ENCODE measurements around the gene PRR33. TPM values are rescaled to one million over a fixed set of nuclear protein-coding genes. Genes with fewer than 3 reads are reported as not detected.

Gene PRR33
- total and polyA plus RNA-seq, 5 donors = 0.11 to 0.82 (median 0.25) TPM

DNA sequence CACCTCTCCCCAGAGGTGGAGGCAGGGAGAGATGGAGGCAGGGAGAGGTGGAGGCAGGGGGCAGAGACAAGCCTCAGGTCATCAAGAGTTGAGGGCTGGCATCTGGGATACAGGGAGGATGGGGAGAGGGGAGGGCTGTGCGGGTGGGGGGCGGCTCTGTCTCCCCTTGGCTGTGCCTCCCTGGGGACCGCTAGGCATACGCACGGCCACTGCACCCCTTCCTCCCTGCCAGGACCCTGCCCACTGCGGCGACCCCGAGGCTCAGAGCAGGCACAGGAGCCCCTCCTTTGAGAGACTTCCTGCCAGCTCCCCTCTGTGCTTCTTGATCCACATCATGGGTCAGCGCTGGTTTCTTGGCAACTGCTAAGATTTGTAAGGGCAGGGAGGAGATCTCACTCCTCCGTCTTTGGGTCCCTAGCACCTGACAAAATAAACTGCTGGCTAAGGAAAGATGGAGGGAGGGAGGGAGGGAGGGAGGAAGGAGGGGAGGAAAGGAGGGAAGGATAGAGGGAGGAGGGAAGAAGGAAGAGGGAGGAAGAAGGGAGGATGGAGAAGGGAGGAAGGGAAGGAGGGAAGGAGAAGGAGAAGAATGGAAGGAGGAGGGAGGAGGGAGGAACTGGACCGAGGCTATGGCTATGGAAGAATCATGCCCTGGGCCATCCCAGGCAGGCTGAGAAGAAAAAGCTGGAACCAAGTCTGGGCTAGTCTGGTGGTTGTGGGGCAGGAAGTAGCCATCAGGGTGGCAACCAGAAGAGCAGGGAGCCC, 18.5 kb downstream of the PRR33 start:
- H3K27me3 ChIP-seq (ENCODE audit: control insufficient read depth, insufficient read depth) = no peaks in the 10 kb centered on the region
- no peak overlapping the region for H3K27ac ChIP-seq (ENCODE audit: low read length)
- intact Hi-C loops (cut with DNase I) = no loop called here
- DNase-seq (peak; percentile 12 to 70 (median 56)), ATAC-seq (no peak)
- H3K9me3 ChIP-seq (ENCODE audit: control insufficient read depth, low read length) = no peaks in the 10 kb centered on the region
- no peak overlapping the region for H3K4me3 ChIP-seq (ENCODE audit: low read length)
- WGBS = 34% methylated on average over 11 of the region's 11 CpGs
- peaks cover 2% of the 10 kb centered on the region for H3K4me1 ChIP-seq (ENCODE audit: control insufficient read depth, insufficient read depth, low read length)

GRCh38 chr11:1872267-1872985, 19.3 kb downstream of the PRR33 start:
- Histone ChIP-seq H3K27ac (ENCODE audit: low read length) (no peak overlapping the region), H3K9me3 (ENCODE audit: control insufficient read depth, low read length) (no peaks in the 10 kb centered on the region), H3K4me1 (ENCODE audit: control insufficient read depth, insufficient read depth, low read length) (no peaks in the 10 kb centered on the region), H3K4me3 (ENCODE audit: low read length) (no peak overlapping the region), H3K27me3 (ENCODE audit: control insufficient read depth, insufficient read depth) (no peaks in the 10 kb centered on the region)
- no peak for ATAC-seq
- WGBS = 87% methylated on average over 25 of the region's 25 CpGs
- peak; percentile 12 to 45 (median 30) for DNase-seq
- intact Hi-C loops (cut with DNase I) = no loop called here

DNA sequence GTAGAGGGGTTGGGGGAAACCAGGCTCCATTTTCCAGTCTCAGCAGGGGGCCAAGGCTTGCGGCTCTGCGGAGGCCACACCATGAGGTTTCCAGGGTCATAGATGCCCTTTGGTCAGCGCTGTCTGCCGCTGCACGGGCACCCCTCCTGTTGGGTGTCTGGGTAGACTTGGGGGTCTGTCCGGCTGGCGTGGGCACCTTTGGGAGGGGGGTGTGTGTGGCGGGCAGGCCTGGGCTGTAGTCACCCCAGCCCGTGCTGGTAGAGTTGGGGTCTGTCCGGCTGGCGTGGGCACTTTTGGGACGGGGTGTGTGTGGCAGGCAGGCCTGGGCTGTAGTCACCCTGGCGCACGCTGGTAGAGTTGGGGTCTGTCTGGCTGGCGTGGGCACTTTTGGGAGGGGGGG, 20.2 kb downstream of the PRR33 start:
- H3K27ac ChIP-seq (ENCODE audit: low read length) = no peak overlapping the region

DNA sequence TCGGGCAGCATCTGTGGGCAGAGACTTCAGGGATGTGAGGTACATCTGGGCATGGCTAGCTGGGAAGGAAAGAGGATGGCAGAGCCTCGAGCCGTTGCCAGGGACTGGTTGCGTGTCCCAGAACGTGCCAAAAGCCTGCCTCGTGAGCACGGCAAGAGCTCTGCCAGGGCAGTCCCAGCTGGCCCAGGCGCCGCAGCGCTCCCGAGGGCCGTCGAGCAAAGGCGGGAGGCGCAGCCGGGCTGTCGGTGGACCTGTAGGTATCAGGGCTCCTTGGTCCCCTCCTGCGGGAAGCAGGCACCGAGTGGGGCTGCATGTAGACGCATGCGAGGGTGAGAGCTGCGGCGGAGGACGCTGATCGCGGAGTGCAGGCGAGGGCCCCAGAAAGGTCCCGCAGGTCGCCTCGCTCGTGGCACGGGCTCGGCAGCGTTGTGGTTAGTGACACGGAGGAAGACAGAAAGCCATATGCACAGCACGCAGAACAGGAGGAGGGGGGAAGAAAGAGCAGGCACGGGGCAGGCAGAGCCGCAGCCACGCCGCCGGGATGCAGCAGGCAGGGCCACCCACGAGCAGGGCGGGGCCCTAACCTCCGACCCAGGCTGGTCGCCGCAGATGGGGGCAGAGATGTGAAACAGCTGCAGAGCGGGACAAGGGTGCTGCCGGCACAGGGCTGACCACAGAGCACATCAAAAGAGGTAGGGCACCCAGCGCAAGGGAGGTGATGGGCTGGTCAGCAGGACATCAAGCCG, 20.8 kb downstream of the PRR33 start:
- no peak overlapping the region for H3K4me3 ChIP-seq (ENCODE audit: low read length)
- no peaks in the 10 kb centered on the region for H3K27me3 ChIP-seq (ENCODE audit: control insufficient read depth, insufficient read depth)
- H3K4me1 ChIP-seq (ENCODE audit: control insufficient read depth, insufficient read depth, low read length) = no peaks in the 10 kb centered on the region
- no peak overlapping the region for H3K27ac ChIP-seq (ENCODE audit: low read length)
- DNase-seq (peak; percentile 33 to 77 (median 66)), ATAC-seq (peak; percentile 6 to 10)
- 37% methylated on average over 50 of the region's 50 CpGs for WGBS
- intact Hi-C loops (cut with DNase I) = no loop called here
- H3K9me3 ChIP-seq (ENCODE audit: control insufficient read depth, low read length) = no peaks in the 10 kb centered on the region

More for the DNA sequence above, 20.2 kb downstream of the PRR33 start:
- no peaks in the 10 kb centered on the region for H3K4me1 ChIP-seq (ENCODE audit: control insufficient read depth, insufficient read depth, low read length)
- intact Hi-C loops (cut with DNase I) = no loop called here
- no peak for ATAC-seq
- WGBS = 83% methylated on average over 15 of the region's 15 CpGs
- no peaks in the 10 kb centered on the region for H3K27me3 ChIP-seq (ENCODE audit: control insufficient read depth, insufficient read depth)
- peak; percentile 8 to 53 (median 49) for DNase-seq
- H3K4me3 ChIP-seq (ENCODE audit: low read length) = no peak overlapping the region
- H3K9me3 ChIP-seq (ENCODE audit: control insufficient read depth, low read length) = no peaks in the 10 kb centered on the region

DNA sequence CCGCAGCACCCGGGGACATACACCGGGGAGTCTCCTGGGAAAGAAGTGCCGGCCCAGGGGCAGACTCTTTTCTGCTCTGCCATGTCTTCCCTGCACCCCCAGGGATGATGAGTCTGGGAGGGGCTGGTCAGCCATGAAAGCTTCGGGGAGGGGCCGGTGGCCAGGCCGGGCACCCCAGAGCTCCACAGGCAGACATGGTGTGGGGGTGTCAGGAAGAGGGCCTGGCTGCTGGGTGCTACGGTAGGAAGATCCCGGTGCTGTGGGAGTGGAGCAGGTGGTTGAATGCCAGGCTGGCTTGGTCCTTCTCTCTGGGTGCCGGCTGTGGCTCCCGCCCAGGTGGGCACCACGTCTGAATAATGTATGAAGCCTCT, 21.4 kb downstream of the PRR33 start:
- peak in 1 of 2 donors; percentile 2 for ATAC-seq
- H3K27ac ChIP-seq (ENCODE audit: low read length) = no peak overlapping the region

GRCh38 chr11:1869427-1870325, 22.0 kb downstream of the PRR33 start:
- Histone ChIP-seq H3K4me3 (ENCODE audit: low read length) (peak overlapping the region; percentile 8), H3K27ac (ENCODE audit: low read length) (no peak overlapping the region), H3K27me3 (ENCODE audit: control insufficient read depth, insufficient read depth) (no peaks in the 10 kb centered on the region), H3K4me1 (ENCODE audit: control insufficient read depth, insufficient read depth, low read length) (peaks cover under 1% of the 10 kb centered on the region), H3K9me3 (ENCODE audit: control insufficient read depth, low read length) (no peaks in the 10 kb centered on the region)
- 59% methylated on average over 34 of the region's 34 CpGs for WGBS
- ATAC-seq (peak; percentile 30 to 35), DNase-seq (peak; percentile 45 to 78 (median 72))
- intact Hi-C loops (cut with DNase I) = no loop called here

More for the DNA sequence above, 21.4 kb downstream of the PRR33 start:
- 55% methylated on average over 12 of the region's 12 CpGs for WGBS
- intact Hi-C loops (cut with DNase I) = no loop called here
- no peak overlapping the region for H3K4me3 ChIP-seq (ENCODE audit: low read length)
- peak in 2 of 3 donors; percentile 13 to 55 for DNase-seq
- H3K4me1 ChIP-seq (ENCODE audit: control insufficient read depth, insufficient read depth, low read length) = no peaks in the 10 kb centered on the region
- H3K27me3 ChIP-seq (ENCODE audit: control insufficient read depth, insufficient read depth) = no peaks in the 10 kb centered on the region
- no peaks in the 10 kb centered on the region for H3K9me3 ChIP-seq (ENCODE audit: control insufficient read depth, low read length)

- peak overlapping the region; percentile 1 for H3K4me3 ChIP-seq (ENCODE audit: low read length)
- H3K27ac ChIP-seq (ENCODE audit: low read length) = no peak overlapping the region
- WGBS = 61% methylated on average over 25 of the region's 25 CpGs
- peak; percentile 33 to 38 for ATAC-seq
- H3K27me3 ChIP-seq (ENCODE audit: control insufficient read depth, insufficient read depth) = no peaks in the 10 kb centered on the region
- intact Hi-C loops (cut with DNase I) = no loop called here
- no peaks in the 10 kb centered on the region for H3K9me3 ChIP-seq (ENCODE audit: control insufficient read depth, low read length)
- peak; percentile 66 to 89 (median 88) for DNase-seq
- H3K4me1 ChIP-seq (ENCODE audit: control insufficient read depth, insufficient read depth, low read length) = peaks cover 2% of the 10 kb centered on the region
These were observed 22.9 kb downstream of the PRR33 start for GRCh38 chr11:1868636-1869291.

- no peaks in the 10 kb centered on the region for H3K9me3 ChIP-seq (ENCODE audit: control insufficient read depth, low read length)
- no peak for ATAC-seq
- H3K27ac ChIP-seq (ENCODE audit: low read length) = no peak overlapping the region
- H3K4me3 ChIP-seq (ENCODE audit: low read length) = no peak overlapping the region
- WGBS = 77% methylated on average over 14 of the region's 14 CpGs
- intact Hi-C loops (cut with DNase I) = no loop called here
- peaks cover 7% of the 10 kb centered on the region for H3K4me1 ChIP-seq (ENCODE audit: control insufficient read depth, insufficient read depth, low read length)
- peak in 1 of 3 donors; percentile 44 for DNase-seq
- no peaks in the 10 kb centered on the region for H3K27me3 ChIP-seq (ENCODE audit: control insufficient read depth, insufficient read depth)
These were observed 23.5 kb downstream of the PRR33 start for GRCh38 chr11:1868056-1868635.

GRCh38 chr11:1867381-1867780, 24.3 kb downstream of the PRR33 start:
- WGBS = 72% methylated on average over 8 of the region's 8 CpGs
- peak; percentile 9 to 40 (median 30) for DNase-seq
- intact Hi-C loops (cut with DNase I) = no loop called here

More at GRCh38 chr11:1867381-1867780, 24.3 kb downstream of the PRR33 start:
- no peaks in the 10 kb centered on the region for H3K27me3 ChIP-seq (ENCODE audit: control insufficient read depth, insufficient read depth)
- no peaks in the 10 kb centered on the region for H3K9me3 ChIP-seq (ENCODE audit: control insufficient read depth, low read length)
- no peak overlapping the region for H3K4me3 ChIP-seq (ENCODE audit: low read length)
- no peak overlapping the region for H3K27ac ChIP-seq (ENCODE audit: low read length)
- peaks cover 8% of the 10 kb centered on the region for H3K4me1 ChIP-seq (ENCODE audit: control insufficient read depth, insufficient read depth, low read length)
- no peak for ATAC-seq

All from right cardiac atrium (tissue), 5 donors.